WTC11 (cell line): Measurements from ENCODE around the gene IFNLR1.

Experiments used
- CTCF ChIP-seq: fragments of 200-600 bp; IDR thresholded peaks from 2 replicates; pipeline ENCODE4 v1.8.0; 2022; ENCODE audit warnings: antibody characterized with exemption
- NR2C2 ChIP-seq: sonication (generic); formaldehyde crosslinking; IDR thresholded peaks from 2 replicates; pipeline ENCODE4 v1.8.0; 2022; ENCODE audit warnings: mild to moderate bottlenecking, missing genetic modification reagents
- SP1 ChIP-seq: sonication (generic); formaldehyde crosslinking; conservative IDR thresholded peaks from 2 replicates; pipeline ENCODE4 v1.8.1; 2022; ENCODE audit warnings: missing genetic modification reagents
- TP53 ChIP-seq: sonication (generic); formaldehyde crosslinking; IDR thresholded peaks from 2 replicates; pipeline ENCODE4 v1.8.1; 2023; ENCODE audit warnings: mild to moderate bottlenecking, missing genetic modification reagents
- ZBTB43 ChIP-seq: sonication (generic); formaldehyde crosslinking; IDR thresholded peaks from 2 replicates; pipeline ENCODE4 v1.8.1; 2023; ENCODE audit warnings: mild to moderate bottlenecking, missing genetic modification reagents

- TF ChIP-seq CTCF = no peak
- TF ChIP-seq ZBTB43 (CRISPR knock-in tag) = no peak
- no peak for TF ChIP-seq TP53 (CRISPR knock-in tag)
- no peak for TF ChIP-seq NR2C2 (CRISPR knock-in tag)
- no peak for TF ChIP-seq SP1 (CRISPR knock-in tag)
These were observed 76.3 kb downstream of the IFNLR1 start for GRCh38 chr1:24110642-24111261.
